ENCODE measurements around the gene SLITRK3.

DNA sequence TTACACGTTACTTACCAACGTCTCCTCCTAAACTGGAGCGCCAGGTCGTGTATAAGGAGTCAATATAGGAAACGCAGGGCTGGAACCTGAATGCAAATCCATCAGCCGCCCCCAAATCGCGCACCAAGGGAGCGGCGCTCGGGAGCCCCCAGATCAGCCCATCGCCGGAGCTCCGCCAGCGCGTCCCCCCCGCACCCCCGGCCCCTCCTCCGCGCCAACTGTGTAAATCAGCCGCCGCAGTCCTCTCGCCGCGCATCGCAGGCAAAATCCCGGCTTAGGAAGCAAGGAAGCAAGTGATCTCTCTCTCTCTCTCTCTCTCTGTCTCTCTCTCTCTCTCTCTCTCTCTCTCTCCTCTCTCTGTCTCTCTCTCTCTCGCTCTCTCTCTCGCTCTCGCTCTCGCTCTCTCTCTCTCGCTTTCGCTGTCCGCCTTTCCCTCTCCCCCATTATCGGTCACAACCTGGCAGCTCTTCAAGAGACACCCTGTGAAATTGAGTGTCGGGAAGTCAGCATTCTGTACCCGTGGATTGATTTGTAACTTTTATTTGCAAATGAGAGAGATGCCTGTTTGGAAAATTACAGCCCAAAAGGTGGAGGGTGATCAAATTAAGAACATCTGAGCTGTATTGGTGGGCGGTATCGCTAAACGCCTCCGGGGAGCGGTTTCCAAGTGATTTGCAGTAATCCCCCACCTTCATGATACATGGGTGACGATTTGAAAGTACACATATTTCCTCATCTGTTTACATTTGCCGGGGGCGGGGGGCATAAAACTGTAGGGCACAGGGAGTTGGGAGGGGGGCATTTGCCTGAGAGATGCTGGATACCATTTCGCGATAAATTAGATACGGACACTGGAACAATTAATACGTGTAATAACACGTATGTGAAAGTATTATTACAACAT lies 645 bp upstream of the SLITRK3 start:
- TF ChIP-seq POLR2A (IDR thresholded peaks at IDR 0.05) (no peak), POLR2AphosphoS5 (IDR thresholded peaks at IDR 0.05) (no peak)
